ENCODE measurements around the gene WNT6. TPM values are rescaled to one million over a fixed set of nuclear protein-coding genes. Genes with fewer than 3 reads are reported as not detected.
A peak's percentile ranks its signal among the peaks of the same experiment; 100 is the strongest.

The WNT6 gene
- total RNA-seq, 2 experiments from 2014 or later, result 0.25 to 0.34 TPM

DNA sequence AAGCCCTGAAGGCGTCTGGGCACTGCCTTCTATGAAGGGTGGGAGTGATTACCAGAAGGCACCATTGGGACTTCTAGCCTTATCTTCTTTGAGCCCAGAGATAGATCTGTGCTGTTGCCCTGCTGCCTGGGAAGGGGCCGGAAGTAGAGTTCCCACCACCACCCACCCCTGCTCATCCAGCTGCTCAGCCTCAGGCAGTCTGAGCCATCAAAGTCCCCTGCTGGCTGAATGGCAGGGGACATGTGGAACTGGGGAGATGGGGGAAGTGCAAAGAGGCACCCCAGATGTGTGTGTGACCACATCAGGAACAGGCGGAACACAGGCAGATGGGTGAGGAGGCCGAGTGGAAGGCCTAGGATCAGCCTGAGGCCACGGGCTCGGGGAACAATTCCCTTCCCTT, 17.7 kb downstream of the WNT6 start:
- POLR2A ChIA-PET, result interaction anchor here (1.6 to 16.8 kb wide), 4 partner anchors 10 to 32 kb away, joined by 4 to 284 read pairs (median 16); no protein-coding TSS in a partner anchor
- Mint-ChIP-seq H3K36me3 (ENCODE audit: low read depth) (peaks cover 6% of the 10 kb centered on the region), H3K27me3 (peaks cover 38% of the 10 kb centered on the region), H3K4me1 (ENCODE audit: low read depth) (peaks cover 50% of the 10 kb centered on the region), H3K9me3 (no peaks in the 10 kb centered on the region), H3K27ac (no peak overlapping the region), H3K4me3 (no peak overlapping the region)
- TF ChIP-seq, protein P1, sequence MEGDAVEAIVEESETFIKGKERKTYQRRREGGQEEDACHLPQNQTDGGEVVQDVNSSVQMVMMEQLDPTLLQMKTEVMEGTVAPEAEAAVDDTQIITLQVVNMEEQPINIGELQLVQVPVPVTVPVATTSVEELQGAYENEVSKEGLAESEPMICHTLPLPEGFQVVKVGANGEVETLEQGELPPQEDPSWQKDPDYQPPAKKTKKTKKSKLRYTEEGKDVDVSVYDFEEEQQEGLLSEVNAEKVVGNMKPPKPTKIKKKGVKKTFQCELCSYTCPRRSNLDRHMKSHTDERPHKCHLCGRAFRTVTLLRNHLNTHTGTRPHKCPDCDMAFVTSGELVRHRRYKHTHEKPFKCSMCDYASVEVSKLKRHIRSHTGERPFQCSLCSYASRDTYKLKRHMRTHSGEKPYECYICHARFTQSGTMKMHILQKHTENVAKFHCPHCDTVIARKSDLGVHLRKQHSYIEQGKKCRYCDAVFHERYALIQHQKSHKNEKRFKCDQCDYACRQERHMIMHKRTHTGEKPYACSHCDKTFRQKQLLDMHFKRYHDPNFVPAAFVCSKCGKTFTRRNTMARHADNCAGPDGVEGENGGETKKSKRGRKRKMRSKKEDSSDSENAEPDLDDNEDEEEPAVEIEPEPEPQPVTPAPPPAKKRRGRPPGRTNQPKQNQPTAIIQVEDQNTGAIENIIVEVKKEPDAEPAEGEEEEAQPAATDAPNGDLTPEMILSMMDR (IDR thresholded peaks at IDR 0.05), result no peak
- intact Hi-C loops (cut with micrococcal nuclease), result no loop called here
- CTCF ChIA-PET, result interaction anchor here (1.0 to 23.0 kb wide), 24 partner anchors 9 to 510 kb away, joined by 3 to 1101 read pairs (median 6); partner anchors contain the start of genes CDK5R2, CNPPD1, CRYBA2 and DNPEP
- ATAC-seq (no peak), DNase-seq (no peak)

DNA sequence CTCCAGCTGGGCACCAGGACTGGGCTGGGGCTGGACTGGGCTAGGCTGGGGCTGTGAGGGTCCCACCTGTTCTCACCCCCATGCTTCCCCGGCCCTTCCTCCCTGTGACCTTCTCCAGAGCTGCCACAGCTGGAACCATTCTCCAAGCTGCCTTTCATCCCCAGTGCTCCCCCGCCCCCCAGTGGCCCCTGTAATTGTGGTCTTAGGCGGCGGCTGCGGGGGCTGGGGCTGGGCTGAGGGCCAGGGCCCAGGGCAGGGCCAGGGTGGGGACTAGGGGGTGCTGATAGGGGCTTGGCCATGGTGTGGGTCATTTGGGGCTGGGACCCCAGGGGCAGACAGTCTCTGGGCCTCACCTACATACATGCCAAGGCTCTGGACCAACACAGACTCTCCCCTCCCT, 18.3 kb downstream of the WNT6 start:
- H3K36me3 Mint-ChIP-seq (ENCODE audit: low read depth), result peaks cover 8% of the 10 kb centered on the region
- H3K9me3 Mint-ChIP-seq, result no peaks in the 10 kb centered on the region
- intact Hi-C loops (cut with micrococcal nuclease), result no loop called here
- no peak for ATAC-seq
- peaks cover 32% of the 10 kb centered on the region for H3K27me3 Mint-ChIP-seq
- ChIA-PET CTCF (interaction anchor here (1.0 to 23.0 kb wide), 9 partner anchors 14 to 152 kb away, joined by 3 to 1101 read pairs (median 18); partner anchors contain the start of gene WNT6), POLR2A (interaction anchor here (5.3 to 16.8 kb wide), 2 partner anchors 9 to 17 kb away, joined by 24 to 284 read pairs; no protein-coding TSS in a partner anchor)
- no peak for DNase-seq
- TF ChIP-seq, protein P1 (IDR thresholded peaks at IDR 0.05), result no peak
- no peak overlapping the region for H3K27ac Mint-ChIP-seq
- H3K4me1 Mint-ChIP-seq (ENCODE audit: low read depth), result peaks cover 51% of the 10 kb centered on the region
- no peak overlapping the region for H3K4me3 Mint-ChIP-seq

DNA sequence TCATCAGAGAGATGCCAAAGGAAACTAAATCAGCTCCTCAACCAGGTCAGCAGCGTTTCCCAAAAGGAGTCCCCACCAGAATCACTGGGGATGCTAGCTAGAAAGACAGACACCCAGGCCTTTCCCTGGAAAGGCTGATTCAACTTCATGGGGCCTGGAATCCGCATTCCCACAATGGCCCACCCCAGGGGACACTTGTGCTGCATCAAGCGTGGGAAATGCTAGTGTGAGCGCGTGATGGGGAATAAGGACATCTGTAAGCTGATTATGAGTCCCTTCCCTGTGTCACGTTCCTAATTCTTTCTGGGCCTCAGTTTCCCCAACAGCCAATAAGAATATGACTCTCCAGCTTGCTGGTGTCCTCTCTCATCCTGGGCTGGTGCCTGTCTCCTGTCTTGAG, 18.9 kb downstream of the WNT6 start:
- H3K4me3 Mint-ChIP-seq, result no peak overlapping the region
- peaks cover 8% of the 10 kb centered on the region for H3K36me3 Mint-ChIP-seq (ENCODE audit: low read depth)
- no peak overlapping the region for H3K27ac Mint-ChIP-seq
- ATAC-seq (no peak), DNase-seq (no peak)
- peaks cover 50% of the 10 kb centered on the region for H3K4me1 Mint-ChIP-seq (ENCODE audit: low read depth)
- intact Hi-C loops (cut with micrococcal nuclease), result no loop called here
- TF ChIP-seq, protein P1 (IDR thresholded peaks at IDR 0.05), result no peak
- ChIA-PET POLR2A (interaction anchor here (5.3 to 16.8 kb wide), 2 partner anchors 9 to 17 kb away, joined by 24 to 284 read pairs; no protein-coding TSS in a partner anchor), CTCF (interaction anchor here (1.3 to 23.0 kb wide), 8 partner anchors 13 to 152 kb away, joined by 4 to 1101 read pairs (median 24); partner anchors contain the start of gene WNT6)
- no peaks in the 10 kb centered on the region for H3K9me3 Mint-ChIP-seq
- H3K27me3 Mint-ChIP-seq, result peaks cover 26% of the 10 kb centered on the region

DNA sequence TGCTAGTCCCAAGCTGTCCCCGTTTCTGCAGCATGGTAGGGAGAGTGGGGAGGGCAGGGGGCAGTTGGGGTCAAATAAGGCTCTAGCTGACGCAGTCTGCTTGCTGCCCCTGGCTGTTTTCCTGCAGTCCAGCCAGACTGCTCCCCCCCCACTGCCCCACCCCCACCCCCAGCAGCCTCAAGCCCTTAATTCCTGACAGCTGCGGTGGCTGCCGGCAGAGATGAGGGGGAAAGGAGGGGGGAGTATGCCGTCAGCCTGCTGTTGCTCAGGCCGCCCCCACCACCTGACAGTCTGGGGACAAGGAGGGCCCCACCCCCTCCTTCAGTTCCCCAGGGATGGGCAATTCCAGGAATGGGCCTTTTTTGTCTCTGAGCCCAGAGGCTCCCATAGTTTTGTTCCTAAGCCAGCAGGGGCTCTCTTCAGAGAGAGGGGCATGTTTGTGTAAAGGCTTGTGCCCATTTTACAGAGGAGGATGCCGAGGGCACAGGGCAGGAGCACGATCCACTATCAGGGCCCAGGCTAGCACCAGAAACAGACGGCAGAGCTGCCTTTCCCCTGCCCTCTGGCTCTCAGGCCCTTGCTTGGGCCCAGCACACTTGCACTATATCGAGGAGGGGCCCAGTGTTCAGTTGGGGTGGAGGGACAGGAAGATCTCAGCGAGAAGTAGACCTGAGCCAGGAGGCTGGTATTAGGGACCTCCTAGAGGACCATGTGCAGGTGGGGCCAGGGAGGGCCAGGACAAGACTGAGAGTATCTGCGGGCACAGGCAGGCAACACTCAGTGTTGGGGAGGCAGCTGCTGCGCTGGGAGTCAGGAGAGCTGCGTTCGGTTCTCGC, 19.5 kb downstream of the WNT6 start:
- ChIA-PET CTCF (interaction anchor here (0.7 to 23.0 kb wide), 10 partner anchors 9 to 102 kb away, joined by 3 to 1101 read pairs (median 14); partner anchors contain the start of gene WNT6), POLR2A (interaction anchor here (1.1 to 16.8 kb wide), 3 partner anchors 8 to 164 kb away, joined by 3 to 284 read pairs (median 24); no protein-coding TSS in a partner anchor)
- TF ChIP-seq, protein P1 (IDR thresholded peaks at IDR 0.05), result no peak
- Mint-ChIP-seq H3K27me3 (peaks cover 22% of the 10 kb centered on the region), H3K27ac (peak overlapping the region; percentile 65), H3K4me1 (ENCODE audit: low read depth) (peaks cover 50% of the 10 kb centered on the region), H3K36me3 (ENCODE audit: low read depth) (peaks cover 8% of the 10 kb centered on the region), H3K4me3 (peak overlapping the region; percentile 82), H3K9me3 (no peaks in the 10 kb centered on the region)
- DNase-seq (peak; percentile 30), ATAC-seq (peak; percentile 2)
- intact Hi-C loops (cut with micrococcal nuclease), result no loop called here

Measured in activated CD8-positive, alpha-beta T cell treated with anti-CD3 and anti-CD28 coated beads for 36 hours (primary cell).